ENCODE results near the gene DGKQ.

GRCh38 chr4:970046-970745, 3.2 kb downstream of the DGKQ start:
- no peak for TF ChIP-seq POLR2AphosphoS5 (IDR thresholded peaks at IDR 0.05; ENCODE audit: insufficient read depth, low read depth, low read length)
- no peak for TF ChIP-seq POLR2A (IDR thresholded peaks at IDR 0.05; ENCODE audit: low read depth, low read length)
- no peak for TF ChIP-seq CTCF (IDR thresholded peaks at IDR 0.05; ENCODE audit: extremely low read depth in 1 of 2, insufficient read depth in 1 of 2, low read depth in 1 of 2, low read length in 2 of 2)
- no peak for TF ChIP-seq MYC (IDR thresholded peaks at IDR 0.05; ENCODE audit: low read depth, low read length)
- no peak for TF ChIP-seq EZH2 (IDR thresholded peaks at IDR 0.05; ENCODE audit: borderline replicate concordance, low read depth, low read length, severe bottlenecking)
- no peak for TF ChIP-seq GATA2 (IDR thresholded peaks at IDR 0.05; ENCODE audit: insufficient read depth, insufficient read length, low read depth, low read length)
- no peak for TF ChIP-seq MAX (IDR thresholded peaks at IDR 0.05; ENCODE audit: insufficient read depth, insufficient read length)
- no peak for TF ChIP-seq JUN (IDR thresholded peaks at IDR 0.05; ENCODE audit: borderline replicate concordance, insufficient read depth, insufficient read length, low read depth)
- TF ChIP-seq FOS (IDR thresholded peaks at IDR 0.05; ENCODE audit: borderline replicate concordance, insufficient read depth, low read length) = no peak

Measured in endothelial cell of umbilical vein (primary cell).